ENCODE results near the gene KIAA1191.
"Not testable (repeated sequence)": the region's sequence is repeated elsewhere in the genome, so short reads cannot be mapped to it uniquely, and the experiment has no call there.

The KIAA1191 gene

GRCh38 chr5:176320577-176320976, 41.0 kb downstream of the KIAA1191 start:
- DNase-seq (ENCODE audit: insufficient read length, low spot score) (no peak), FAIRE-seq (no peak)
- TF ChIP-seq TAF1 (IDR thresholded peaks at IDR 0.05; ENCODE audit: low read depth, low read length), result no peak
- TF ChIP-seq POLR2A (IDR thresholded peaks at IDR 0.05; ENCODE audit: low read depth, low read length), result no peak
- TF ChIP-seq SPI1 (IDR thresholded peaks at IDR 0.05; ENCODE audit: low read depth, low read length), result no peak

GRCh38 chr5:176319827-176320554, 41.6 kb downstream of the KIAA1191 start:
- FAIRE-seq (no peak), DNase-seq (ENCODE audit: insufficient read length, low spot score) (no peak)
- TF ChIP-seq SPI1 (IDR thresholded peaks at IDR 0.05; ENCODE audit: low read depth, low read length), result 0 out of 2 replicates have a peak, but pooled peaks have one; percentile 6
- no peak for TF ChIP-seq POLR2AphosphoS5 (IDR thresholded peaks at IDR 0.05; ENCODE audit: low read depth, low read length)

GRCh38 chr5:176317534-176318374, 43.8 kb downstream of the KIAA1191 start:
- DNase-seq (ENCODE audit: insufficient read length, low spot score) (no peak), FAIRE-seq (no peak)
- no peak for TF ChIP-seq SPI1 (IDR thresholded peaks at IDR 0.05; ENCODE audit: low read depth, low read length)
- TF ChIP-seq POLR2A (IDR thresholded peaks at IDR 0.05; ENCODE audit: low read depth, low read length), result no peak
- no peak for TF ChIP-seq TAF1 (IDR thresholded peaks at IDR 0.05; ENCODE audit: low read depth, low read length)
- TF ChIP-seq POLR2AphosphoS5 (IDR thresholded peaks at IDR 0.05; ENCODE audit: low read depth, low read length), result no peak
- TF ChIP-seq PAX5 (IDR thresholded peaks at IDR 0.05; ENCODE audit: insufficient read depth, low read length, severe bottlenecking), result no peak
- TF ChIP-seq POU2F2 (IDR thresholded peaks at IDR 0.05; ENCODE audit: low read depth, low read length), result no peak

- not testable (repeated sequence) for FAIRE-seq; DNase-seq (ENCODE audit: insufficient read length, low spot score)
Measured at GRCh38 chr5:176305356-176305755, 56.2 kb downstream of the KIAA1191 start.

All from GM12891 (cell line).